Measurements from ENCODE around the gene H2BK1.

The H2BK1 gene

GRCh38 chr7:151245360-151246101 is 35.2 kb upstream of the H2BK1 start:
- DNase-seq (ENCODE audit: low read depth) = peak; percentile 34

GRCh38 chr7:151244841-151245346 is 34.6 kb upstream of the H2BK1 start:
- DNase-seq (ENCODE audit: low read depth) = no peak

DNA sequence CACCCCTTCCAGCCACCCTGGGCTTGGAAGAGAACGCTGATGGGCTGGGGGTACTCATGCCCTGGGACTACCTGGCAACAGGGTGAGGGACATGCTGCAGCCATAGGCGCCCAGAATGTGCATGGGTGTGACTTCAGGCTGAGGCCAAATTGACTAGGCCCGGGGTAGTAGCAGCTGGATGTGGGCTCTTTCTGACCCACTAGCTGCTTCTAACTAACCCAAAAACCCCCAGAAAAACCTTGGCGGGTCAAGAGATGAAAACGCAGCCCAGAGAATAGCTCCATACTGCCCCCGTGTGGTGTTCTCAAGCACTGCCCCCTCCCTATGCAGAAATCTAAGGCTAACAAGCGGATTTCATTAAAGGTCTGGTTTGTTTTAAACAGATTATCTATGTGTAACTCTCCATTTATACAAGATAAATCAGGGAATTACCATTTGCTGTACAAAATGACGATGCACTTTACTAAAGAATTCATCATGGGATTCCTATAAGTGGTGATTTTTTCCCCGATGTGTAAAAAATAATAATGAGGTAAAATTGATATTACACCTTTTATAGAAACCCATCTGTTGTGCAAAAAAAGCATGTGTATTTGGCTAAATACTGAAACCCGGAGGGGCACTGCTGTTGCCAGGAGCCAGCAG is 34.0 kb upstream of the H2BK1 start:
- peak; percentile 34 for DNase-seq (ENCODE audit: low read depth)

DNA sequence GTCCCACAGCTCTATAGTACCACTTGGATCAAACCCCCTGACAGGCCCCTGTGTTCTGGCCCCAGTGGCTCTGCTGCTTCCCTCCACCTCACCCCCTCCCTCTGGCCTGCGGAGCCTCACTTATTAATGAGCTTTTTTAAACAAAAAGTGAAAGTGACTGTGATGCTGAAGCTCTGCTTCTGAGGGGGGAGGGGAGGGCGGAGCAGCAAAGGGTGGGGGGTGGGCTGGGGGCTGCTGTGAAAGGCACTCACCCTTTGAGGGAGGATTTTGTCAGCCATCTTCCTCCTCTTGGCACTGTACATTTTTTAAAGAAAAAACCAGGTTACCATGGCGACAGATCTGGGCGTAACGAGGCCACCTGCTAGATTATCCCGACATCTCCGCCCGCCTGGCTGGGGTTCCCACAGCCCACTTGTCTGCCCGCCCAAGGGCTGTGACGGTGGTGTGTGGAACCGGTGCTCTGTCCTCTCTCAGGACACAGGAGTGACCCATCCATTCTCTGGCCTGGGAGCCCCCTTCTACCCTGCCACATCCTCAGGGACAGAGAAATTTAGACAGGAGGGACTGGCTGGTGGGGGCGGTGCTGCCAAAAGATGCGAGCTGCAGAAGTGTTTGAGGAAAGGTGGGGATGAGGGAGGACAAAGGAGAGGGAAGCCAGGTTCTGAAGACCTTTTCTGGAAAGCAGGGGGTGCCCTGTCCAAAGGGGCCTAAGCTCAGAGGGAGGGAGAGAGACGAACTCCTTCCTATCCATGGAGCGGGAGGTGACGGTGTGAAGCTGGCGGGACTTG is 33.3 kb upstream of the H2BK1 start:
- DNase-seq (ENCODE audit: low read depth) = no peak

GRCh38 chr7:151243045-151243349 is 32.7 kb upstream of the H2BK1 start:
- no peak for DNase-seq (ENCODE audit: low read depth)

DNA sequence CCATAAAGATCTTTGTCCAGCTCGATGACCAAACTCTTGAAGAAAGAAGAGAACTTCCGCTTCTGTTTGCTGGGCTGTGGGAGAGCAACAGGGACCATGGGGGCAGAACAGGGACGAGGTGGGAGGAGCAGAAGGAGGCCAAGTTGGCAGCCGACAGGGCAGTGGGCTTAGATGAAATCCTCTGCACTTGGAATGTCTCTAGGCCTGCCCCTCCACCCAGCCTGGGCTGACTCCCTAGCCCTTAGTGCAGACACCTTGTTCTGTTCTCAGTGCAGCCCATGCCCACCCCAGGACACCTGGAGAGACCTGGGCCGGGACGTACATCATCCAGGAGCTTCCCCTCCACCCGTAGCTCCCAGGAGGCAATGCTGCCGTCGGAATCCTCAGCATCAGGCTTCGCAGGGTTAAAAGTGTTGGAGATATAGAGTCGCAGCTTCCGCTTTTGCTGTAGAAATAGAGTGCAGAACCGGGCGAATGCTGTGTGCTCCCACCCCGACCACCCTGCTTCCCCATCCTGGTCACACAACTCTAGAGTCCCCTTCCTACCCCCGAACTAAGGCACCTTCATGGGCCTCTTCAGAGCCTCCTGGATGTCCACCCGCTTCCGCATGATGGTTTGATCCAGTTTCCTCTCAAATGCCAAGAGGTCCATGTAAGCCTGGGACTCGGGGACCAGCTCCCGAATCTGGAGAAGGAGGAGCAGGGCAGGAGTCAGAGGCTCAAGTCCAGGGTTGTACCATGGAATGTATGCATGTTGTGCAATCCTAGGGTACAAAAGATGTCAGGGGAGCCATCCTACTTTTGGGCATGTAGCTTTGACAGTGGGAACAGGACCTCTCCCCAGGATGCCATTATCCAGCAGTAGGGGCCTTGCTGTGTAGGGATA is 32.1 kb upstream of the H2BK1 start:
- no peak for DNase-seq (ENCODE audit: low read depth)

GRCh38 chr7:151241755-151242096 is 31.4 kb upstream of the H2BK1 start:
- DNase-seq (ENCODE audit: low read depth) = no peak

DNA sequence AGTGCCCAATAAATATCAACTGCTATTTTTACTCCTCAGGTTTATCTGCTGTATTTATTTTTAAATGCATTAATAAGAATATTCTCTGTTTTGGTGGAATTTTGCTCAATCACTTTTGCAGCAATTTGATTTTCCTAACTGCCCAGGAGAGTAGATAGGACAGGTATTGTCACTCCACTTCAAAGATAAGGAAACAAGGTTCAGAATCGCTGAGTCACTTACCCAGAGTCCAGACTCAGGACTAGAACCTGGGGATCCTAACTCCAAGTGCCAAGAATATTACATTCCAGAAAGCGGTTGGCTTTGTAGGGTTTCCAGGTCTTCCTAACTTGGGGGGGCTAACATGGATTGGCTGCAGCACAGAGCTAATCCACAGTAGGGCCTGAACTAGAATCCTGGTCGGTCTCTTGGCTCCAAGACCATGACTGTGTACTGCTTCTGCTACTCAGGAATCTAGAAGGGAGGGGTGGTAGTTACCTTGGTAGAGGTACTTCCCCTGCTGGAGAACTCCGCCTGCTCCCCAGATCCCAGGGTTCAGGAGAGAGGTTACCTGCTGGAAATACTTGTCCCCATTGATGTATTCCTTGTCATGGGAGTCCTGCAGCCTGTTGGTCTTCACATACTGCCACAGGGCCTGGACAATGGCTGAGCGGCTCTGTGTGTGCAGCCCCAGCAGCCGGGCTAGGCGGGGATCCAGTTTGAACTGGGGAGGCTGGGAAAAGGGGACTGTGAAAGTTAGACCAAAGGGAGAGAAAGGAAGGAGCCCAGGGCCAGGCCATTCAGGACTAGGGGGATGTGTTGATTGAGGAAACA is 30.9 kb upstream of the H2BK1 start:
- DNase-seq (ENCODE audit: low read depth) = no peak

DNA sequence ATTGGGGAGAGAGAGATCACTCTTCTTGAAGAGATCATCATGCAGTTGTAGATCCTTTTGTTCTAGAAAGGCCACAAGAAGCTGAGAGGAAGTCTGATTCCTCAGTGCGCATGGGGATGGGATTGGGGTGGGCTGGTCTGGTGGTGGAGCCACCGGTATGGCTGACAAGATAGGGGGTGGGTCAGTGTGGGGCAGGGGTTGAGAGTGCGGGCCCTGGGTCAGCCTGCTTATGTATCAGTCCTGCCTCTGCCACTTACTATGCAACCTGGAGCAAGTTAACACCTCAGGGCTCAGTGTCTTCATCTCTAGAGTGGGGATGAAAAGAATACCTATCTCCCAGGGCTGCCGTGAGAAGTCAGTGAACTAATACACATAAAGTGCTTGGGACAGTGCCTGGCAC is 30.2 kb upstream of the H2BK1 start:
- DNase-seq (ENCODE audit: low read depth) = no peak

DNA sequence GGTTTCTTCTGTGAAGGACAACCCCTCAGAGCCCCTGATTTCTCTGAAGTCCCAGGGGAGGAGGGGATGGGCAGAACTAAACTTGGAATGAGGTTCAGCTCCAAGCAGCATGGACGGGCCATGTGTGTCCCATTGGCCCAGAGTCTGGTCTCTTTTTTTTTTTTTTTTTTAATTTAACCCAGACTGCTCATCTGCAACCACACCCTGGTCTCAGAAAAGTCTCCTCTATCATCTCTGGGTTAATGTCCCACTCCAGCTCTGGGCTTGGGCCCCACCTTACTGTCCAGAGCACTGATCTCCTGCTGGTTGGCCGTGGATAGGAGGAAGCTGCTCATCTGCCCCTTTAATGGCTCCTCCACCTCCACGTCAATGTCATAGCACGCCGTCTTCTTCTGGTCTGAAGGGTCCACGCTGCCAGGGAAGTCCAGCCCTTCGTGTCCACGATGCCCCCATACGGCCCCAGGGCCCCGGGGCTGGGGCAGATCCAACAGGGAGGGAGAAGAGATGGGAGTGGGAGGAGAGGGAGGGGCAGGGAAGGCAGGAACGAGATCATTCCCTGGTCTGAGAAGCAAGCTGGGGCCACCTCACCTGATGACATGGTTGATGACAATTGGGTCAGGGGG is 29.7 kb upstream of the H2BK1 start:
- no peak for DNase-seq (ENCODE audit: low read depth)

DNA sequence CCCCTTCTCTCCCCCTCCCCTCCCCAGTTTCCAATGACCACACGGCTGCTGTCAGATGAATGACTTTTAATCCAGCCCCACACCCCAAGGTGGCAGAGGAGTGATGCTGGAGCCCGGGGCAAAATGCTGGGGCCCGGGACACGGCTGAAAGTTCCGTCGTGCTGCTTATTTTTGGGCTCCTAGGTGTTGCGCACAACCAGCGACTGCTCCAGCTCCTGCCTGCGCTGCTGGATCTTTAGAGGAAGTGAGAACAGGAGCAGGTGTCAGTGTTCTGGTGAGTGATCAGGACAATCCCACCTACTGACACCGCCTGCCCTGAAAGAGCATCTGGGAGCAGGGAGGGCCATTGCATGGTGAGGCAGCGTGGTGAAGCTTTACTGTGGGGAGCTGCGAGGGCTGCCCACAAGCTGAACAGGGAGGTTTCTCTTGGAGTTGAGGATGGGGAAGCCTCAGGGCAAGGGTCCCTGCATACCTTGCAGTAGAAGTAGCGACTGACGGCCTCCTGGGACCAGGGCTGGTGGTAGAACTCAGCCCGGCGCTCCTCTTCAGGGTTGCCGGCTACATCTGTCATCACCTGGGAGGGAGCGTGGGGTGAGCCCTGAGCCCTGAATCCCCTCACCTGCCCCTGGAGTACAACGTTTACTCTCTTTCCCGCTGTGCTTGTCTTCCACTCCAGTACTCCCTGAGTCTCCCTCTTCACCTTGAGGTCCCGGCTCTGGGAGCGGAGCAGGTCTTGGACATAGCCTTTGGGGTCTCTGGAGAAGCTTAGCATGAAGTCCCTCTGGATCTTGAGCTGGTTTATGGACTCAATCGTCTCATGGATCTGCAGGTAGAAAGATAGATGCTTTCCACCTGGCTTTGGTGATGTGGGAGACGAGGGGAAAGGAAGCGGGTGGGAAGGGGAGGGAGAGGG is 28.9 kb upstream of the H2BK1 start:
- DNase-seq (ENCODE audit: low read depth) = no peak

GRCh38 chr7:151238190-151238810 is 28.0 kb upstream of the H2BK1 start:
- DNase-seq (ENCODE audit: low read depth) = no peak

- DNase-seq (ENCODE audit: low read depth) = no peak
Measured at GRCh38 chr7:151237244-151238189, 27.2 kb upstream of the H2BK1 start.

GRCh38 chr7:151236406-151236805 is 26.1 kb upstream of the H2BK1 start:
- DNase-seq (ENCODE audit: low read depth) = no peak

GRCh38 chr7:151235091-151235787 is 25.0 kb upstream of the H2BK1 start:
- DNase-seq (ENCODE audit: low read depth) = no peak

- DNase-seq (ENCODE audit: low read depth) = no peak
Measured at GRCh38 chr7:151233804-151234203, 23.5 kb upstream of the H2BK1 start.

GRCh38 chr7:151232917-151233701 is 22.8 kb upstream of the H2BK1 start:
- peak; percentile 49 for DNase-seq (ENCODE audit: low read depth)
